NCI-H1092 (cell line): ENCODE measurements around the gene NEO1.

ENCODE experiments used
- DNase-seq: peaks from one replicate; lab custom pipeline; 2025; lab: John Stamatoyannopoulos, UW

Gene NEO1

GRCh38 chr15:73331501-73331900 is 279.2 kb downstream of the NEO1 start:
- no peak for DNase-seq

GRCh38 chr15:73331991-73332925 is 280.0 kb downstream of the NEO1 start:
- no peak for DNase-seq

- DNase-seq, result no peak
Measured at GRCh38 chr15:73333001-73333400, 280.7 kb downstream of the NEO1 start.

DNA sequence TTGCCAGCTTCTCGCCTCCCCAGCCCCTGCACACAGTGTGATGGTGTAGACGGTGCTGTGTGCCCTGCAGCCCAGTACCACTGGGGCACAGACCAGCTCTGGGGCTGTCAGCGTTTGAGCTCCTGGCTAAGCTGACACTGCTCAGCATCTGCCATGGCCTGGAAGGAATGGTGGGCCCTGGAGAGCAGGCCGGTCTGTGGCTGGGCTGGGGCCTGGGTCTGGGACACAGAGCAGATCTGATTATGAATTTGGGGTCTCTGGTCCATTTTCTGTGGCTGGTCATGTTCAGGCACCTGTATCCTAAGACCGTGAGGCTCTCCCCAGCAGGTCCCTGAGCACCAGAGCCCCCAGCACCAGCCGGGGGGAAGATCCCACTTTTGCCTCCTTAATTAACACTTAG is 281.8 kb downstream of the NEO1 start:
- no peak for DNase-seq

DNA sequence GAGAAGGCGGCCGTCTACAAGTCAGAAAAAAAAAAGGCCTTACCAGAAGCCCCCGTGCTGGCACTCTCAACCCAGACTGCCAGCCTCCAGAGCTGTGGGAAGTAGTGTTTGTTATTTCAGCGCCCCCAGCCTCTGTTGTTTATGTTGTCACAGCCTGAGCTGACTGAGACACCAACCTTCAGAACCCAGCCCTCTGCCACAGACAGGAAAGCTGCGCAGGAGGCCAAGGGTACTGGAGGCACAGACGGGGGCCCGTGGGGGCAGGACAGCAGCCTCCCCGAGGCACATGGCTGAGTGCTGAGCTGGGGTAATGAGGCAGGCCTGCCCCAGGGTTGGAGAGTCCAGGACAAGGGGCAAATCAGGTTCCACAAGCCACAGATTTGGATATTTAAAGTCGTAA is 282.8 kb downstream of the NEO1 start:
- DNase-seq, result no peak

GRCh38 chr15:73335471-73335870 is 283.2 kb downstream of the NEO1 start:
- DNase-seq, result no peak

DNA sequence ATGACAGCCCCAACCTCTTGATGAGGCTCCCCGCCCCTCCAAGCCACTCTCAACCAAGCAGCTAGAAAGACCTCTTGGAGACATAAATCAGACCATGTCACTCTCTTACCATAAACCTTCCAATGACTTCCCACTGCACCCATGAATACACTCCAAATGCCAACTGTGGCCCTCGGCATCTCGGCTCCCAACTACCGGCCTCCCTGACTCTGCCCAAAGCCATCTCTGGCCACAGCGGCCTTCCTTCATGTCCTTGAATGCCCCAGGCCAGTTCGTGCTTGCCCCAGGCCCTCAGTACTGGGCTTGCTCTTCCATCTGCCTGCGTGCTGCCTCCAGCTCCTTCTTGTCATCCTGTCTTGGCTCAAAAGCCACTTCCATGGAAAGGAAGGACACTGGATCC is 284.5 kb downstream of the NEO1 start:
- DNase-seq, result no peak

DNA sequence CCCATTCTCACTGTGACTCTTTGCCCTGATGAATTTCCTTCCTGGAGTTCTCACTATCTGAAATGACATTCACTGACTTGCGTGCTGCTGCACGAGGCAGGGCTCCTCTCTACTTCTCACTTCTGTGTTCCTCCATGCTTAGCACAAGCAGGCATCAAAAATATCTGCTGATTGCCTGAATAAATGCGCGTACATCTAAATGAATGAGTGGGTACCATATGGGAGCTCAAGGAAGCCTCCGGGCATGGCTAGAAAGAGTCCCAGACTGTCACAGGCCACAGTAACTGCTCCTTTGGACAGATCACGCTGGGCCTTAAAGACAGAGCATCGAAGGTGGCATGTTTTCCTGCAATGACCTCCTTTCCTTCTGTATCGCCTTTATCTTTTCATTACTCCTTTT is 284.9 kb downstream of the NEO1 start:
- DNase-seq, result no peak

GRCh38 chr15:73338058-73338457 is 285.8 kb downstream of the NEO1 start:
- no peak for DNase-seq

DNA sequence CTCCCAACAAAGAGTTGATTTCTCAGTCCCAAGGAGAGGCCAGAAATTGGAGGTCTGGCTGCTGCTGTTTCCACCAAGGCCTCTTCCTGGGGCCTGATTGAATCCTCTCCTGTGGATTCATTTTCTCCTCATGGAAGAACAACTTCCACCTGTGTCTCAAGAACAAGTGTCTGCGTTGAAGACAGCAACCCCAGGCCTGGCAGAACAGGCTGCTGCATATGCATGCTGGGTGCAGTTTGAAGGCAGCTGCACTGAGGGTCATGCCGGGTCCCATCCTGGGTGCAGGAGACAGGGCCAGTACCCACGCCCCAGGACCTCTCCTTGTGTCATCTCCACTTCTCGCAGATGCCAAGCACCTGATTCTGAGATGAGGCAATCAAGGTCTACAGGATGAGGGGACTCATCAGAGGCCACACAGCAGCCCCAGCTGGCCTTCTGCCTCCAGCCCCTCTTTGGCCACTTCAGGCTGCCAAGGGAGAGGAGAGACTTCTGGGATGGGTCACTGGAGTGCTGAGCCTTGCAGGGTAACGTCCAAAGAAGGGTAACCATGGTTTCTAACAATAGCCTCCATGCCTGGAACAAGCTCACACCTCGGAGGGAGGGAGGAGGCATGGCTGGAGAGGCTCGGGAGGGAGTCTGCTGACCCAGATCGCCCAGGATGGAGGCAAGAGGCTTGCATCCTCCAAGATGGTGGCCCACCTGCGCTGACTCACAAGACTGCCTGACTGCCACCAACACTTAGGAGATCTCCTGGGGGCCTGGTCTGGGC is 286.5 kb downstream of the NEO1 start:
- no peak for DNase-seq

- DNase-seq, result no peak
Measured at GRCh38 chr15:73340502-73341192, 288.4 kb downstream of the NEO1 start.

DNA sequence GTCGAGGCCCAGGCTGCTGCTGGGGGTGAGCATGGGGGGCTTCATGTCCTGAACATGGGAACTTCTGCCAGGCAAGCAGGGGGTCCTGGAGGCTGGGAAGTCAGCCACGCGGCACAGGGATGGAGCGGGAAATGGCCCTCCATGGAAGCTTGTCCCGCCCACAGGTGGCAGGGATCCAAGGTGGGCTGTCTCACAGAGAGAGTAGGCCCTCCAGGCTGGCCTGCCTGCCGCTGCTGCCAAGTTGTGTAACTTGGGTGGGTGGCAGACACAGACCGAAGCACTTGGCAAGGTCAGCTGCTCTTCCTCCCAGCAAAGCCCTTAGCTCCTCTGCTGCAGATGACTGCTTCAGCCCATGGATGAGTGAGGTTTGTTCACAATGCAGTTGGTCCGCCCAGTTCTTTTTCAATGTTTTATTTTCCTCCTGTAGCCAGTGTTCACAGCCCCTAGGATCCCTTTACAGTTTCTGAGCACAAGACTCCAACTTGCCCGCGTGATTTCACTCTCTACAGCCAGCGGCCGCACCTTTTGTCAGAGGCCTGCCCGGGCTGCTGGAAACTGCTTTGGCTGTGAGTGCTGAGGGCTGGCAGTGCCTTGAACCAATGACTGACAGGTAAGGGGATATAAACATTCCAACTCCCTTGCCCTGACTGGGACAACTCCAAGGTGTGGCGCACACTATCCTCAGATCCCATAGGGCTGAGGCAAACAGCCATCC is 289.8 kb downstream of the NEO1 start:
- peak; percentile 69 for DNase-seq

DNA sequence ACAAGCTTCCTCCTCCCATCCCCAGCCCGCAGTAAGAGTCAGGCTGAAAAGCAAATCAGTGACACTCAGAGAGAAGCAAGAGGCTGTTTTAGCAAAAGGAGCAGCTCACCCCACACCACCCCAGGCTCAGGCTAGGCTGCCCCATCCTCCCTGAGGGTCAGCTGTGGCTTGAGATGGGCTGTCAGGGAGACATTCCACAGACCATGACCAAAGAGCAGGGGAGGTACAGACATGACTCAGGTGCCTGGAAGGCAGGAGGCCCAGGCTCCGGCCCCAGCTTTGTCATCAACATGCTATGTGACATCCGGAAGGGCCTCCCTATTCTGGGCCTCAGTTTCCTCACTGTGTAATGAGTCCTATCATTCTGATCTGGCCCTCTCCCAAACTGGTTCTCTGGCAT is 291.8 kb downstream of the NEO1 start:
- DNase-seq, result no peak

DNA sequence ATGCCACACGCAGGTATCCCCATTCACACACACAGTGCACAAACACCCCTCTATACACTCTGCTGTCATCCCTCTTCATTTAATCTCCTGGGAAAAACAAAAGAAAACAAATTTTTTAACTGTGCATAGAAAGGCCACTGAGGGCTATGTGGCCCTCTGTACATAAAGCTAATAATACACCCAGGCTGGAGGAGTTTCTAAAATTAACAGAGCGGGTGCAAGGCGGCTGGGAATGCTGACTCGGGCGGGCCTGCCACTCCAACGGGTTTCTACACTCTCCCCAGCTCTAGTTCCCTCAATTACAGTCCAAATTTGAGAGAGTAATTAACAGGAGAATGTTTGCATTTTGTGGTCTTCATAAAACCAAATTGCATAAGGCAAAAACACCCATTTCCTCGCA is 293.4 kb downstream of the NEO1 start:
- peak; percentile 59 for DNase-seq

- DNase-seq, result no peak
Measured at GRCh38 chr15:73346735-73347312, 294.6 kb downstream of the NEO1 start.

DNA sequence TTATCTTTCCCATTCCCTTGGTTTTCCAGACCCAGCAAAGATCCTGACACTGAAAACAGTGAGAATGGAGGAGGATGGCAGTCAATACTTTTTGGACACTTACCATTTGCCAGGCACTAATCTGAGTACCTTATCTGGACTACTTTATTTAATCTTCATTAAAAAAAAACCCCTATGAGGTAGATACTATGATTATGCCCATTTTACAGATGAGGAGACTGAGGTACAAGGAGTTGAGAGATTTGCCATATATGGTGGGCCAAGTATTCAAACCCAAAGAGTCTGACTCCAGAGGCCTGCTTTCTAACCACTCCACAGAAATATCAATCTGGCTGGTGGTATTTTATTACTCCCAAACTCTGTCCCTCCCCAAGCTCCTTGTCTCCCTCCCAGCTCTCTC is 296.9 kb downstream of the NEO1 start:
- no peak for DNase-seq

GRCh38 chr15:73352082-73352481 is 299.8 kb downstream of the NEO1 start:
- DNase-seq, result no peak

GRCh38 chr15:73353734-73354133 is 301.5 kb downstream of the NEO1 start:
- DNase-seq, result no peak

- no peak for DNase-seq
Measured at GRCh38 chr15:73354241-73354640, 302.0 kb downstream of the NEO1 start.
